HT-29 (cell line): ENCODE measurements around the gene SGCD. TPM values are rescaled to one million over a fixed set of nuclear protein-coding genes. Genes with fewer than 3 reads are reported as not detected.
A peak's percentile ranks its signal among the peaks of the same experiment; 100 is the strongest.

Experiments
- DNase-seq: peaks from one replicate; pipeline ENCODE4 v3.0.0-alpha.2; 2015; ENCODE audit warnings: low spot score
- small RNA-seq: library from RNA; depleted of rRNA; stranded (forward); fragments of <200 nt; gene quantifications from one replicate; pipeline ENCODE3, GENCODE V24; 2014
- total RNA-seq: library from RNA; depleted of rRNA; stranded (reverse); fragments of >200 nt; shearing (Covaris generic); gene quantifications from 2 replicates; pipeline ENCODE4 v1.2.3, GENCODE V29; 2014

The SGCD gene
- total RNA-seq, 1 experiment from 2014 or later: not detected

- DNase-seq: no peak
Observed at GRCh38 chr5:156774273-156774672, 447.3 kb downstream of the SGCD start.

GRCh38 chr5:156778139-156778706 lies 451.3 kb downstream of the SGCD start:
- DNase-seq: no peak

GRCh38 chr5:156778752-156779151 lies 451.8 kb downstream of the SGCD start:
- no peak for DNase-seq

- no peak for DNase-seq
Observed at GRCh38 chr5:156779436-156779835, 452.5 kb downstream of the SGCD start.

GRCh38 chr5:156783092-156783491 lies 456.1 kb downstream of the SGCD start:
- no peak for DNase-seq

- no peak for DNase-seq
Observed at GRCh38 chr5:156794687-156795086, 467.7 kb downstream of the SGCD start.

- no peak for DNase-seq
Observed at GRCh38 chr5:156798201-156798600, 471.2 kb downstream of the SGCD start.

- no peak for DNase-seq
Observed at GRCh38 chr5:156799171-156799570, 472.2 kb downstream of the SGCD start.

- DNase-seq: no peak
Observed at GRCh38 chr5:156800929-156801328, 474.0 kb downstream of the SGCD start.

GRCh38 chr5:156802501-156802900 lies 475.5 kb downstream of the SGCD start:
- DNase-seq: no peak

GRCh38 chr5:156803404-156803803 lies 476.4 kb downstream of the SGCD start:
- DNase-seq: no peak

- DNase-seq: no peak
Observed at GRCh38 chr5:156812959-156813358, 486.0 kb downstream of the SGCD start.

GRCh38 chr5:156815988-156816599 lies 489.1 kb downstream of the SGCD start:
- peak; percentile 43 for DNase-seq

Small RNA genes lying within 50 kb of the gene (small RNA-seq; reads per million reads assigned to genes)
- not detected for gene AC027308.1
- not detected for gene RNU6-556P
